Stimulated activated CD4-positive, alpha-beta T cell treated with anti-CD3 and anti-CD28 coated beads, Interleukin-15, amount 100 ng/mL, for 1 hour (primary cell): Measurements from ENCODE around the gene IZUMO4.

Experiments
- DNase-seq, 2 donors: peaks; one replicate each; pipeline ENCODE4 v3.0.0-alpha.2; 2020; ENCODE audit warnings: low read depth in 1 of 2, low spot score in 1 of 2

The IZUMO4 gene

GRCh38 chr19:2142173-2142829, 45.6 kb downstream of the IZUMO4 start:
- DNase-seq, result no peak

DNA sequence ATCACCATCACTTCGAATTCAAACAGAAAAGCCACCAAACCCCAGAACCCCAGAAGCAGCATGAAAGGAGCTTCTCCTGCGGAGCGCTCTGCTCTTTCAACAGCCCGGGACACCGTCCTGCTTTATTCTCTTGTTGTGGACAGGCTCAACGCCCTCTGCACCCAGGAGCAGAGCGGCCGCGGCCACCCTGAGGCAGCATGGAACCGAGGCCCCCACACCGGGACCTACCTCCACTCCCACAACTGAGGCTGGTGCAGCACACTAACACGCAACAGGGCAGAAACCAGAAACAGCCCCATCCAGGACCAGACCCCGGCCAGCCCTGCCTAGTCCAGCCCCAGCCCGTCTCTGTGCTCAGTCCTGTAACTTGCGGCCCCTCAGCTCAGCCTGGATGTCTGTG, 47.5 kb downstream of the IZUMO4 start:
- no peak for DNase-seq

- DNase-seq, result no peak
Measured at GRCh38 chr19:2145831-2146241, 49.1 kb downstream of the IZUMO4 start.

DNA sequence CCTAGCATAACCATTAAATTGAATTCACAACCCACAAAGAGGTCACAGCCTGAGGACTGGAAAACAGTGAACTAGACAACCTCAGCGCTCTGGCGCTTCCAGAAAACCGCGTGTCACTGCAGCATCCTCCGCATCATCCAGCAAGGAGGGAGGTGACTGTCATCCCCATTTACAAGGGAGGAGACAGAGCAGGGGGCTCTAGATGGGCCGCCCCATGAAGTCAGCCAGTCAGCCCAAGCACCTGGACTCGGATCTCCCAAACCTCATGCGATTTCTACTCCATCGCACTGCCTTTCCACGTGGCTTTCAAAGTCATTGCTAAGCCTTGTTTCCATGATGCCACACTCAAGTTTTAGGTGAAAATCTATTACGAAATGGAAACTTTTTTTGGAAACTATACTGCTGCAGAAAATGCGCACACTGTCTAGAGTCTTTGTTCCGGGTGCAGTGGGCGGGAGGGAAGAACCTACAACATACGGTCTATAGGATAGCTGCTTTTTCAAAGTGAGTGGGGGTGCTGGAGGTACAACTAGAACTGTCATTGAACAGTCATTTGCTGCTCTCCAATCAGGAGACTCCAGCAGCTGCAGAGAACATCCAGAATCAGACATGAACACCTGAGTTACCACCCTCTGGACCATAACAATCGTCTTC, 51.9 kb downstream of the IZUMO4 start:
- no peak for DNase-seq
